HepG2 (cell line): ENCODE results near the gene DHX8. TPM values are rescaled to one million over a fixed set of nuclear protein-coding genes. Genes with fewer than 3 reads are reported as not detected.

Experiments
- ARID2 ChIP-seq: sonication (generic); formaldehyde crosslinking; IDR thresholded peaks from 2 replicates; pipeline ENCODE4 v1.8.1; 2022; ENCODE audit warnings: mild to moderate bottlenecking, missing genetic modification reagents, borderline replicate concordance
- CEBPZ ChIP-seq: IDR thresholded peaks from 2 replicates; pipeline ENCODE4 v1.6.1; 2012; ENCODE audit warnings: low read length, improper control_type of control experiment
- CENPT ChIP-seq: sonication (generic); formaldehyde crosslinking; IDR thresholded peaks from 2 replicates; pipeline ENCODE4 v1.8.0; 2022; ENCODE audit warnings: low read depth, mild to moderate bottlenecking, moderate library complexity, missing genetic modification reagents
- CERS6 ChIP-seq: sonication (generic); formaldehyde crosslinking; IDR thresholded peaks from 2 replicates; pipeline ENCODE4 v1.5.0; 2020; ENCODE audit warnings: missing genetic modification reagents
- FOSL2 ChIP-seq: sonication (generic); formaldehyde crosslinking; IDR thresholded peaks from 2 replicates; pipeline ENCODE4 v1.4.0; 2020; ENCODE audit warnings: missing genetic modification reagents
- GATAD1 ChIP-seq: IDR thresholded peaks from 2 replicates; pipeline ENCODE4 v1.6.1; 2016; ENCODE audit warnings: missing genetic modification reagents, missing compliant biosample characterization
- HMG20B ChIP-seq: conservative IDR thresholded peaks from 2 replicates; pipeline ENCODE4 v1.6.1; 2016; ENCODE audit warnings: missing genetic modification reagents, missing compliant biosample characterization
- KDM1A ChIP-seq: IDR thresholded peaks from 2 replicates; pipeline ENCODE4 v1.6.1; 2016; ENCODE audit warnings: missing compliant biosample characterization
- KDM2A ChIP-seq: sonication (generic); formaldehyde crosslinking; IDR thresholded peaks from 2 replicates; pipeline ENCODE4 v1.4.0; 2020; ENCODE audit warnings: low read depth, missing genetic modification reagents, borderline replicate concordance
- KDM6A ChIP-seq: IDR thresholded peaks from 2 replicates; pipeline ENCODE4 v1.6.1; 2016; ENCODE audit warnings: low read depth
- NCOA1 ChIP-seq: sonication (generic); formaldehyde crosslinking; IDR thresholded peaks from 2 replicates; pipeline ENCODE4 v1.9.0; 2021; ENCODE audit warnings: missing genetic modification reagents
- XRCC5 ChIP-seq: fragments of 200-400 bp; formaldehyde crosslinking; optimal IDR thresholded peaks from 2 replicates; pipeline ENCODE3; 2017; ENCODE audit warnings: mild to moderate bottlenecking, low read length
- ZBTB10 ChIP-seq: sonication (generic); formaldehyde crosslinking; IDR thresholded peaks from 2 replicates; pipeline ENCODE4 v1.4.0; 2020; ENCODE audit warnings: missing genetic modification reagents, borderline replicate concordance
- ZNF350 ChIP-seq: sonication (generic); formaldehyde crosslinking; IDR thresholded peaks from 2 replicates; pipeline ENCODE4 v1.4.0; 2020; ENCODE audit warnings: mild to moderate bottlenecking, low read depth, missing genetic modification reagents, borderline replicate concordance
- ZNF484 ChIP-seq: sonication (generic); formaldehyde crosslinking; IDR thresholded peaks from 2 replicates; pipeline ENCODE4 v1.5.1; 2020; ENCODE audit warnings: mild to moderate bottlenecking, low read depth, missing genetic modification reagents, borderline replicate concordance
- ZNF546 ChIP-seq: sonication (generic); formaldehyde crosslinking; conservative IDR thresholded peaks from 2 replicates; pipeline ENCODE4 v1.8.1; 2023; ENCODE audit warnings: mild to moderate bottlenecking, missing genetic modification reagents
- ZNF672 ChIP-seq: sonication (generic); formaldehyde crosslinking; IDR thresholded peaks from 2 replicates; pipeline ENCODE4 v1.8.1; 2022; ENCODE audit warnings: missing genetic modification reagents
- ZNF703 ChIP-seq: sonication (generic); formaldehyde crosslinking; IDR thresholded peaks from 2 replicates; pipeline ENCODE4 v1.5.1; 2020; ENCODE audit warnings: missing genetic modification reagents, mild to moderate bottlenecking, moderate library complexity, borderline replicate concordance
- ZNF781 ChIP-seq: sonication (generic); formaldehyde crosslinking; IDR thresholded peaks from 2 replicates; pipeline ENCODE4 v1.5.1; 2020; ENCODE audit warnings: borderline replicate concordance, mild to moderate bottlenecking, missing genetic modification reagents; ENCODE audit errors: not compliant biosample characterization
- ZSCAN5A ChIP-seq: sonication (generic); formaldehyde crosslinking; IDR thresholded peaks from 2 replicates; pipeline ENCODE4 v1.8.0; 2022; ENCODE audit warnings: mild to moderate bottlenecking, missing genetic modification reagents, borderline replicate concordance
- polyA plus RNA-seq, 8 experiments: library from polyadenylated mRNA; depleted of rRNA in 3 of 8; stranded (reverse) in 7 of 8; unstranded in 1 of 8; fragments of >200 nt; fragmentation: Illumina TruSeq in 4 of 8; extraction: Trizol in 4 of 8; gene quantifications; 2 replicates each; pipeline versions ENCODE4 v1.2.1 to v1.2.3, GENCODE V29; 2011 to 2016; ENCODE audit warnings: low read depth in 4 of 8, missing spikeins in 1 of 8, mixed read lengths in 1 of 8; ENCODE audit not compliant: insufficient read depth in 1 of 8
- total RNA-seq, 5 experiments: library from RNA; depleted of rRNA; stranded (reverse); fragments of >200 nt; fragmentation: Illumina TruSeq; extraction: Trizol; gene quantifications; 2 replicates each; pipeline ENCODE4 v1.2.3, GENCODE V29; 2016; ENCODE audit warnings: low read depth in 1 of 5
- TF ChIP-seq, protein P1 (sequence below): sonication (generic); formaldehyde crosslinking; IDR thresholded peaks from 2 replicates; pipeline ENCODE4 v1.5.0; 2020; ENCODE audit warnings: mild to moderate bottlenecking, missing genetic modification reagents, moderate library complexity

The DHX8 gene
- total and polyA plus RNA-seq, 2 of the 13 experiments (the other 11 are each of a cell fraction or from before 2014, with no cell fraction given): 24.8 to 48.9 TPM

GRCh38 chr17:43531082-43531378, 47.3 kb downstream of the DHX8 start (continued):
- TF ChIP-seq ZNF484 (no peak; the same call in 1 of the 2 replicates), ZSCAN5A (no peak), KDM2A (CRISPR knock-in tag) (no peak; the same call in 1 of the 2 replicates), ZBTB10 (CRISPR knock-in tag) (no peak), CENPT (CRISPR knock-in tag) (no peak), ZNF350 (CRISPR knock-in tag) (no peak), FOSL2 (CRISPR knock-in tag) (no peak), ZNF703 (CRISPR knock-in tag) (no peak), GATAD1 (no peak), ZNF672 (no peak), CERS6 (CRISPR knock-in tag) (no peak), KDM1A (CRISPR knock-in tag) (peak; percentile 2; the same call in 1 of the 2 replicates), HMG20B (CRISPR knock-in tag) (no peak), CEBPZ (no peak), KDM6A (CRISPR knock-in tag) (no peak), NCOA1 (CRISPR knock-in tag) (no peak; the same call in 1 of the 2 replicates), XRCC5 (peak; percentile 4), ZNF781 (peak; percentile 9), ARID2 (peak; percentile 7; the same call in 1 of the 2 replicates), ZNF546 (CRISPR knock-in tag) (0 out of 2 replicates have a peak, but pooled peaks have one; percentile 4)
- TF ChIP-seq, protein P1, sequence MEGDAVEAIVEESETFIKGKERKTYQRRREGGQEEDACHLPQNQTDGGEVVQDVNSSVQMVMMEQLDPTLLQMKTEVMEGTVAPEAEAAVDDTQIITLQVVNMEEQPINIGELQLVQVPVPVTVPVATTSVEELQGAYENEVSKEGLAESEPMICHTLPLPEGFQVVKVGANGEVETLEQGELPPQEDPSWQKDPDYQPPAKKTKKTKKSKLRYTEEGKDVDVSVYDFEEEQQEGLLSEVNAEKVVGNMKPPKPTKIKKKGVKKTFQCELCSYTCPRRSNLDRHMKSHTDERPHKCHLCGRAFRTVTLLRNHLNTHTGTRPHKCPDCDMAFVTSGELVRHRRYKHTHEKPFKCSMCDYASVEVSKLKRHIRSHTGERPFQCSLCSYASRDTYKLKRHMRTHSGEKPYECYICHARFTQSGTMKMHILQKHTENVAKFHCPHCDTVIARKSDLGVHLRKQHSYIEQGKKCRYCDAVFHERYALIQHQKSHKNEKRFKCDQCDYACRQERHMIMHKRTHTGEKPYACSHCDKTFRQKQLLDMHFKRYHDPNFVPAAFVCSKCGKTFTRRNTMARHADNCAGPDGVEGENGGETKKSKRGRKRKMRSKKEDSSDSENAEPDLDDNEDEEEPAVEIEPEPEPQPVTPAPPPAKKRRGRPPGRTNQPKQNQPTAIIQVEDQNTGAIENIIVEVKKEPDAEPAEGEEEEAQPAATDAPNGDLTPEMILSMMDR (CRISPR knock-in tag): no peak
